Peyer's patch (tissue), 4 donors: Measurements from ENCODE around the gene OBSCN.

ENCODE experiments used
- CTCF ChIP-seq, 6 experiments: fragments of 450-650 bp in 4 of 6; fragments of 200-600 bp in 2 of 6; sonication (generic) in 1 of 6; IDR thresholded peaks; one replicate each; pipeline ENCODE4 v1.5.1; 2017 to 2019; ENCODE audit warnings: antibody characterized with exemption in 6 of 6, mild to moderate bottlenecking in 3 of 6, moderate library complexity in 1 of 6
- POLR2A ChIP-seq, 2 donors: fragments of 450-650 bp; IDR thresholded peaks; one replicate each; pipeline ENCODE4 v1.5.1; 2017; ENCODE audit warnings: antibody characterized with exemption in 2 of 2, mild to moderate bottlenecking in 2 of 2, moderate library complexity in 2 of 2

DNA sequence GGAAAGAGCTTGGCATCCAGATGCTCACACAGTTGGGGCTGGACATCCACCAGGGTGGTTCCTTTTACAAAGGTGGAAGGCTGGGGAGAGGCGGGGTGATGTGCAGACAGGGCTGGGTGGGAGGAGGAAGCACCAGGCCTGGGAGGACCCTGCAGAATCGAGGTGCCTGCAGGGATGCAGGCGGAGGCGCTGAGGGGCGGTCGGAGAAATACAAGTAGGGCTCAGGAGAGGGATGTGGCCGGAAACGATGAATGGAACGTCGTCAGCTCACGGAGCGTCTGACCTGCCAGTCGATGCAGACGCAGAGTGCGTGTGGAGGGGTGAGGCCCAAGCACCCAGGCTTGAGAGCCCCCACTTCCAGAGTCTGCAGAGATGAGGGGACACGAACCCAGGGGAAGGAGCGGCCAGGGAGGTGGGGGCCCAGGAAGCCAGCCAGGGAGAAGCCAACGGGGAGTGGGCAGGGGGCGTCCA lies 135.4 kb downstream of the OBSCN start:
- no peak for TF ChIP-seq CTCF (IDR thresholded peaks at IDR 0.05)
- TF ChIP-seq POLR2A (IDR thresholded peaks at IDR 0.05), result no peak
